Upper lobe of left lung (tissue), 4 donors: ENCODE results near the gene ZC3H14.

Experiments
- CTCF ChIP-seq, 6 experiments: fragments of 450-650 bp in 4 of 6; fragments of 200-600 bp in 2 of 6; sonication (generic) in 2 of 6; IDR thresholded peaks; one replicate each; pipeline ENCODE4 v1.5.1; 2016 to 2019; ENCODE audit warnings: antibody characterized with exemption in 6 of 6
- POLR2A ChIP-seq, 4 donors: fragments of 450-650 bp; IDR thresholded peaks; one replicate each; pipeline ENCODE4 v1.5.1; 2016 to 2017; ENCODE audit warnings: antibody characterized with exemption in 4 of 4, mild to moderate bottlenecking in 2 of 4

- TF ChIP-seq CTCF (IDR thresholded peaks at IDR 0.05) (no peak), POLR2A (IDR thresholded peaks at IDR 0.05) (no peak)
Observed at GRCh38 chr14:88669346-88669745, 106.5 kb downstream of the ZC3H14 start.
